Keratinocyte (primary cell): Measurements from ENCODE around the gene SLC7A11.

Source experiments
- CTCF ChIP-seq, 3 experiments: IDR thresholded peaks in 1 of 3; conservative IDR thresholded peaks in 1 of 3; optimal IDR thresholded peaks in 1 of 3; 2 replicates in 2 of 3; 3 replicates in 1 of 3; pipeline versions ENCODE3 to v1.5.1; 2011; ENCODE audit warnings: low read length in 3 of 3, mild to moderate bottlenecking in 3 of 3, moderate library complexity in 2 of 3, control low read depth in 1 of 3, inconsistent platforms in 1 of 3; ENCODE audit not compliant: insufficient read depth in 2 of 3; ENCODE audit errors: extremely low read depth in 1 of 3
- EZH2 ChIP-seq: IDR thresholded peaks from one replicate; pipeline ENCODE4 v1.6.1; 2012; ENCODE audit warnings: inconsistent platforms, mild to moderate bottlenecking, low read length, moderate library complexity

GRCh38 chr4:138218976-138219375 lies 23.2 kb downstream of the SLC7A11 start:
- TF ChIP-seq CTCF (optimal IDR thresholded peaks at IDR 0.05 in 1 of 3, IDR thresholded peaks at IDR 0.05 in 1 of 3, conservative IDR thresholded peaks at IDR 0.05 in 1 of 3; ENCODE audit: extremely low read depth in 1 of 3, insufficient read depth in 2 of 3, low read length in 3 of 3), result no peak
- no peak for TF ChIP-seq EZH2
